H9 (cell line): ENCODE data around the gene LRRC39. TPM values are rescaled to one million over a fixed set of nuclear protein-coding genes. Genes with fewer than 3 reads are reported as not detected.

ENCODE experiments used
- DNase-seq: peaks from one replicate; pipeline ENCODE4 v3.0.0-alpha.2; 2017
- H2AFZ ChIP-seq: one replicate; pipeline ENCODE4 v1.6.1; 2013; ENCODE audit warnings: mild to moderate bottlenecking, low read length, control low read depth, moderate library complexity
- H2AK5ac ChIP-seq: 2 replicates; pipeline ENCODE4 v1.6.1; 2013; ENCODE audit warnings: low read length, control low read depth, mixed read lengths; ENCODE audit not compliant: insufficient read length
- H2BK120ac ChIP-seq: one replicate; pipeline ENCODE4 v1.6.1; 2013; ENCODE audit warnings: low read depth, mild to moderate bottlenecking, low read length, control low read depth, inconsistent platforms; ENCODE audit not compliant: poor library complexity, severe bottlenecking
- H2BK12ac ChIP-seq: 2 replicates; pipeline ENCODE4 v1.6.1; 2013; ENCODE audit warnings: low read length, control low read depth, mixed read lengths, low read depth; ENCODE audit not compliant: insufficient read length
- H2BK15ac ChIP-seq: 2 replicates; pipeline ENCODE4 v1.6.1; 2013; ENCODE audit warnings: low read depth, low read length, control low read depth
- H2BK20ac ChIP-seq: one replicate; pipeline ENCODE4 v1.6.1; 2013; ENCODE audit warnings: low read depth, mild to moderate bottlenecking, low read length, control low read depth, inconsistent platforms; ENCODE audit not compliant: poor library complexity, severe bottlenecking
- H2BK5ac ChIP-seq: 2 replicates; pipeline ENCODE4 v1.6.1; 2013; ENCODE audit warnings: low read length, control low read depth, mixed read lengths; ENCODE audit not compliant: insufficient read length
- H3K14ac ChIP-seq: 2 replicates; pipeline ENCODE4 v1.6.1; 2013; ENCODE audit warnings: low read length, control low read depth; ENCODE audit not compliant: insufficient read depth
- H3K18ac ChIP-seq: 2 replicates; pipeline ENCODE4 v1.6.1; 2013; ENCODE audit warnings: low read depth, mild to moderate bottlenecking, mixed read lengths, low read length, control low read depth; ENCODE audit not compliant: insufficient read length
- H3K23ac ChIP-seq: 2 replicates; pipeline ENCODE4 v1.6.1; 2013; ENCODE audit warnings: low read length, control low read depth, mixed read lengths, low read depth; ENCODE audit not compliant: insufficient read length
- H3K23me2 ChIP-seq: 2 replicates; pipeline ENCODE4 v1.6.1; 2013; ENCODE audit warnings: low read depth, mild to moderate bottlenecking, mixed read lengths, low read length, control low read depth; ENCODE audit not compliant: insufficient read length, poor library complexity, severe bottlenecking
- H3K27ac ChIP-seq: 2 replicates; pipeline ENCODE4 v1.5.1; 2013; ENCODE audit warnings: low read length, control low read depth, mixed read lengths, low read depth; ENCODE audit not compliant: insufficient read length
- H3K27me3 ChIP-seq: 2 replicates; pipeline ENCODE4 v1.6.1; 2013; ENCODE audit warnings: low read length, control low read depth, inconsistent platforms; ENCODE audit not compliant: insufficient read depth
- H3K4ac ChIP-seq: 2 replicates; pipeline ENCODE4 v1.6.1; 2013; ENCODE audit warnings: low read depth, mild to moderate bottlenecking, control low read depth, inconsistent platforms, low read length, moderate library complexity
- H3K4me1 ChIP-seq: 2 replicates; pipeline ENCODE4 v1.6.1; 2013; ENCODE audit warnings: low read length, control low read depth, inconsistent platforms; ENCODE audit not compliant: insufficient read depth
- H3K4me2 ChIP-seq: 2 replicates; pipeline ENCODE4 v1.6.1; 2013; ENCODE audit warnings: low read length, control low read depth, mixed read lengths; ENCODE audit not compliant: insufficient read length, insufficient read depth
- H3K56ac ChIP-seq: 2 replicates; pipeline ENCODE4 v1.6.1; 2013; ENCODE audit warnings: low read depth, mild to moderate bottlenecking, mixed read lengths, low read length, control low read depth; ENCODE audit not compliant: insufficient read length
- H3K79me1 ChIP-seq: 2 replicates; pipeline ENCODE4 v1.6.1; 2013; ENCODE audit warnings: low read depth, mild to moderate bottlenecking, moderate library complexity, low read length, control low read depth, inconsistent platforms; ENCODE audit not compliant: insufficient read depth, poor library complexity, severe bottlenecking
- H3K79me2 ChIP-seq: 2 replicates; pipeline ENCODE4 v1.6.1; 2013; ENCODE audit warnings: low read length, control low read depth, inconsistent platforms; ENCODE audit not compliant: insufficient read depth
- H3K9ac ChIP-seq: 2 replicates; pipeline ENCODE4 v1.6.1; 2013; ENCODE audit warnings: low read length, control low read depth, mixed read lengths; ENCODE audit not compliant: insufficient read length; ENCODE audit errors: extremely low read depth
- H3K9me3 ChIP-seq: one replicate; pipeline ENCODE4 v1.6.1; 2013; ENCODE audit warnings: low read depth, low read length, inconsistent platforms; ENCODE audit not compliant: control insufficient read depth
- H3T11ph ChIP-seq: one replicate; pipeline ENCODE4 v1.6.1; 2013; ENCODE audit warnings: mild to moderate bottlenecking, low read length, control low read depth, inconsistent platforms
- H4K20me1 ChIP-seq: one replicate; pipeline ENCODE4 v1.6.1; 2013; ENCODE audit not compliant: control insufficient read depth, insufficient read length, insufficient read depth
- H4K5ac ChIP-seq: 2 replicates; pipeline ENCODE4 v1.6.1; 2013; ENCODE audit warnings: low read depth, mild to moderate bottlenecking, mixed read lengths, low read length, control low read depth; ENCODE audit not compliant: insufficient read length
- H4K8ac ChIP-seq: replicated peaks from 2 replicates; pipeline ENCODE4 v1.6.1; 2013; ENCODE audit warnings: low read length, control low read depth, mixed read lengths, low read depth; ENCODE audit not compliant: insufficient read length
- H4K91ac ChIP-seq: 2 replicates; pipeline ENCODE4 v1.6.1; 2013; ENCODE audit warnings: low read depth, mild to moderate bottlenecking, moderate library complexity, mixed read lengths, low read length, control low read depth; ENCODE audit not compliant: insufficient read length
- H3K27ac Mint-ChIP-seq, 3 experiments: 2 replicates in 2 of 3; 3 replicates in 1 of 3; pipeline ENCODE4 v1.8.0; 2020 to 2021; ENCODE audit warnings: mixed read lengths in 3 of 3, mild to moderate bottlenecking in 1 of 3, moderate library complexity in 1 of 3
- H3K27me3 Mint-ChIP-seq: 2 replicates; pipeline ENCODE4 v1.8.0; 2021; ENCODE audit warnings: low read depth, mild to moderate bottlenecking, moderate library complexity, mixed read lengths
- H3K36me3 Mint-ChIP-seq, 3 experiments: 2 replicates in 2 of 3; 3 replicates in 1 of 3; pipeline ENCODE4 v1.8.0; 2020 to 2021; ENCODE audit warnings: low read depth in 3 of 3, mixed read lengths in 3 of 3; ENCODE audit not compliant: insufficient read depth in 1 of 3
- H3K4me1 Mint-ChIP-seq, 2 experiments: 2 replicates each; pipeline ENCODE4 v1.8.0; 2020; ENCODE audit warnings: mixed read lengths in 2 of 2
- H3K4me3 Mint-ChIP-seq, 2 experiments: 2 replicates in 1 of 2; 3 replicates in 1 of 2; pipeline ENCODE4 v1.8.0; 2020 to 2021; ENCODE audit warnings: mild to moderate bottlenecking in 2 of 2, mixed read lengths in 2 of 2, moderate library complexity in 1 of 2
- H3K9me3 Mint-ChIP-seq, 2 experiments: 2 replicates in 1 of 2; 3 replicates in 1 of 2; pipeline ENCODE4 v1.8.0; 2020; ENCODE audit warnings: mild to moderate bottlenecking in 2 of 2, mixed read lengths in 2 of 2, moderate library complexity in 1 of 2
- CTCF ChIP-seq: fragments of 200-600 bp; sonication (generic); conservative IDR thresholded peaks from 3 replicates; pipeline ENCODE4 v1.8.0; 2021; ENCODE audit warnings: antibody characterized with exemption, mild to moderate bottlenecking
- whole genome bisulfite sequencing: extraction: QIAGEN DNeasy Blood & Tissue Kit; methylation state at CpG from one replicate; pipeline ENCODE4 v1.1.7; 2013; ENCODE audit warnings: missing lambda C conversion rate, low lambda C conversion rate, mixed read lengths; ENCODE audit not compliant: insufficient read length; ENCODE audit errors: extremely low coverage; 5-methylcytosine and 5-hydroxymethylcytosine counted together
- total RNA-seq: library from RNA; stranded (reverse); gene quantifications from 2 replicates; pipeline ENCODE4 v1.2.1, GENCODE V29; 2021

Gene LRRC39
- total RNA-seq, 1 experiment from 2014 or later, result 0.37 TPM

GRCh38 chr1:100164702-100165101, 13.4 kb downstream of the LRRC39 start:
- Histone ChIP-seq H3K9me3 (no peaks in the 10 kb centered on the region), H3K27me3 (no peaks in the 10 kb centered on the region), H3K23ac (no peak overlapping the region), H2BK5ac (no peak overlapping the region), H3K4me1 (no peaks in the 10 kb centered on the region), H2BK15ac (no peak overlapping the region), H3K9ac (no peak overlapping the region), H2AK5ac (no peak overlapping the region), H3K18ac (no peak overlapping the region), H4K8ac (no peak overlapping the region), H2BK120ac (no peak overlapping the region), H3T11ph (no peak overlapping the region), H3K14ac (no peak overlapping the region), H4K5ac (no peak overlapping the region), H3K4ac (no peak overlapping the region), H2BK12ac (no peak overlapping the region), H3K79me2 (no peaks in the 10 kb centered on the region), H4K20me1 (no peaks in the 10 kb centered on the region), H3K27ac (no peak overlapping the region), H3K4me2 (no peak overlapping the region), H2AFZ (no peak overlapping the region), H3K79me1 (no peaks in the 10 kb centered on the region), H4K91ac (no peak overlapping the region), H2BK20ac (no peak overlapping the region), H3K23me2 (no peaks in the 10 kb centered on the region), H3K56ac (no peak overlapping the region)
- Mint-ChIP-seq H3K4me1 (peaks cover 4 to 5% of the 10 kb centered on the region in 2 experiments), H3K9me3 (no peaks in the 10 kb centered on the region), H3K27ac (no peak overlapping the region), H3K27me3 (no peaks in the 10 kb centered on the region), H3K36me3 (no peaks in the 10 kb centered on the region), H3K4me3 (no peak overlapping the region)
- WGBS, result no CpG with 5 or more reads among the region's 5 CpGs
- no peak for TF ChIP-seq CTCF
- no peak for DNase-seq
